Measurements from ENCODE around the gene ADRA2C. TPM values are rescaled to one million over a fixed set of nuclear protein-coding genes. Genes with fewer than 3 reads are reported as not detected.

Gene ADRA2C
- polyA plus RNA-seq, 3 donors = 2.3 to 9.7 (median 8.4) TPM

GRCh38 chr4:3730422-3731190, 35.6 kb upstream of the ADRA2C start:
- H3K27ac ChIP-seq (ENCODE audit: low read depth, low read length) = no peak overlapping the region
- 82 to 85% (median 83%) methylated on average over 11 to 16 of the region's 17 CpGs for WGBS, 3 donors

- WGBS, 3 donors = 67 to 75% (median 74%) methylated on average over 31 of the region's 31 CpGs
These were observed 33.8 kb upstream of the ADRA2C start for GRCh38 chr4:3732076-3733028.

GRCh38 chr4:3733195-3733594, 33.0 kb upstream of the ADRA2C start:
- no peak overlapping the region for H3K27ac ChIP-seq (ENCODE audit: low read depth, low read length)
- 32 to 58% (median 55%) methylated on average over 9 of the region's 9 CpGs for WGBS, 3 donors

More at GRCh38 chr4:3732076-3733028, 33.8 kb upstream of the ADRA2C start:
- no peak overlapping the region for H3K27ac ChIP-seq (ENCODE audit: low read depth, low read length)

GRCh38 chr4:3735196-3735595, 31.0 kb upstream of the ADRA2C start:
- no peak overlapping the region for H3K27ac ChIP-seq (ENCODE audit: low read depth, low read length)
- WGBS, 3 donors = 81 to 92% (median 91%) methylated on average over 14 of the region's 14 CpGs

GRCh38 chr4:3736290-3736689, 29.9 kb upstream of the ADRA2C start:
- no peak overlapping the region for H3K27ac ChIP-seq (ENCODE audit: low read depth, low read length)
- WGBS, 3 donors = 57 to 83% (median 74%) methylated on average over 5 of the region's 5 CpGs

GRCh38 chr4:3736806-3737205, 29.4 kb upstream of the ADRA2C start:
- H3K27ac ChIP-seq (ENCODE audit: low read depth, low read length) = no peak overlapping the region
- WGBS, 3 donors = 56 to 64% (median 56%) methylated on average over 6 of the region's 6 CpGs

GRCh38 chr4:3739577-3739976, 26.6 kb upstream of the ADRA2C start:
- 86 to 92% (median 87%) methylated on average over 13 of the region's 13 CpGs for WGBS, 3 donors
- H3K27ac ChIP-seq (ENCODE audit: low read depth, low read length) = no peak overlapping the region

- H3K27ac ChIP-seq (ENCODE audit: low read depth, low read length) = no peak overlapping the region
- 64 to 80% (median 74%) methylated on average over 25 of the region's 25 CpGs for WGBS, 3 donors
These were observed 25.9 kb upstream of the ADRA2C start for GRCh38 chr4:3740256-3740655.

GRCh38 chr4:3741217-3742011, 24.8 kb upstream of the ADRA2C start:
- 89 to 92% (median 92%) methylated on average over 19 of the region's 19 CpGs for WGBS, 3 donors
- H3K27ac ChIP-seq (ENCODE audit: low read depth, low read length) = no peak overlapping the region

- 81 to 91% (median 86%) methylated on average over 3 of the region's 3 CpGs for WGBS, 3 donors
- H3K27ac ChIP-seq (ENCODE audit: low read depth, low read length) = no peak overlapping the region
These were observed 23.6 kb upstream of the ADRA2C start for GRCh38 chr4:3742610-3743009.

GRCh38 chr4:3744232-3744631, 22.0 kb upstream of the ADRA2C start:
- no peak overlapping the region for H3K27ac ChIP-seq (ENCODE audit: low read depth, low read length)
- 54 to 69% (median 67%) methylated on average over 22 of the region's 22 CpGs for WGBS, 3 donors

- WGBS, 3 donors = 17 to 18% (median 17%) methylated on average over 14 of the region's 14 CpGs
- H3K27ac ChIP-seq (ENCODE audit: low read depth, low read length) = no peak overlapping the region
These were observed 21.3 kb upstream of the ADRA2C start for GRCh38 chr4:3744901-3745300.

- WGBS, 3 donors = 60 to 69% (median 66%) methylated on average over 25 to 32 of the region's 32 CpGs
- H3K27ac ChIP-seq (ENCODE audit: low read depth, low read length) = no peak overlapping the region
These were observed 20.1 kb upstream of the ADRA2C start for GRCh38 chr4:3745886-3746656.

GRCh38 chr4:3746701-3747580, 19.2 kb upstream of the ADRA2C start:
- 69 to 82% (median 77%) methylated on average over 17 to 19 of the region's 23 CpGs for whole genome bisulfite sequencing, 3 donors
- no peak overlapping the region for H3K27ac ChIP-seq (ENCODE audit: low read depth, low read length)

GRCh38 chr4:3747581-3747904, 18.6 kb upstream of the ADRA2C start:
- no peak overlapping the region for H3K27ac ChIP-seq (ENCODE audit: low read depth, low read length)
- WGBS, 3 donors = 11 to 13% (median 13%) methylated on average over 16 of the region's 16 CpGs

- no peak overlapping the region for H3K27ac ChIP-seq (ENCODE audit: low read depth, low read length)
- 63 to 66% (median 64%) methylated on average over 17 of the region's 17 CpGs for WGBS, 3 donors
These were observed 17.9 kb upstream of the ADRA2C start for GRCh38 chr4:3748136-3748898.

All from adipose tissue (tissue), 3 donors.